Lung microvascular endothelial cell (primary cell): ENCODE data around the gene KCNQ1. TPM values are rescaled to one million over a fixed set of nuclear protein-coding genes. Genes with fewer than 3 reads are reported as not detected.

Source experiments
- DNase-seq, 2 donors: peaks; one replicate each; pipeline versions ENCODE4 v3.0.0 to v3.0.0-alpha.2; 2010; ENCODE audit warnings: low read depth in 2 of 2
- total RNA-seq: library from RNA; depleted of rRNA; stranded (reverse); fragments of >200 nt; gene quantifications from 2 replicates; pipeline ENCODE4 v1.2.1, GENCODE V29; 2014

The KCNQ1 gene
- total RNA-seq, 1 donor from 2014 or later, result not detected

DNA sequence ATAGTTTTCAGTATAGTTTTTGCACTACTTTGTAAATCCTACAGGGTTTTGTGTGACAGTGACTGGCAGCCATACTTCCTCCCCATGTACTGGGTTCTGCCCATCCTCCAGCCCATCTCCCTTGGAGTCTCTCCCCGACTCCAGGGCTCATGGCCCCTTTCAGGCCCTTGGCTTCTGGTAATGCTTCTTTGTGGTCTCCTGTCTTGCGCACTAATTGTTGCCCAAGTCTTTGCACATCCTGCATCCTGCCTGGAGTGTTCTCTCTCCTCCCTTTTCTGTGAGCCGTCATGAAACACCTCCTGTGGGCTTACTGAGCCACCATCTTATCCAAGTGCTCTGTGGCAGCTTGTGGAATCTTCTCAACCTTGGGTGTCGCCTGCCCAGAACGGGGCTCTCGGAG is 266.4 kb downstream of the KCNQ1 start:
- no peak for DNase-seq

GRCh38 chr11:2713094-2713493 is 268.3 kb downstream of the KCNQ1 start:
- peak in 1 of 2 donors; percentile 27 for DNase-seq

DNA sequence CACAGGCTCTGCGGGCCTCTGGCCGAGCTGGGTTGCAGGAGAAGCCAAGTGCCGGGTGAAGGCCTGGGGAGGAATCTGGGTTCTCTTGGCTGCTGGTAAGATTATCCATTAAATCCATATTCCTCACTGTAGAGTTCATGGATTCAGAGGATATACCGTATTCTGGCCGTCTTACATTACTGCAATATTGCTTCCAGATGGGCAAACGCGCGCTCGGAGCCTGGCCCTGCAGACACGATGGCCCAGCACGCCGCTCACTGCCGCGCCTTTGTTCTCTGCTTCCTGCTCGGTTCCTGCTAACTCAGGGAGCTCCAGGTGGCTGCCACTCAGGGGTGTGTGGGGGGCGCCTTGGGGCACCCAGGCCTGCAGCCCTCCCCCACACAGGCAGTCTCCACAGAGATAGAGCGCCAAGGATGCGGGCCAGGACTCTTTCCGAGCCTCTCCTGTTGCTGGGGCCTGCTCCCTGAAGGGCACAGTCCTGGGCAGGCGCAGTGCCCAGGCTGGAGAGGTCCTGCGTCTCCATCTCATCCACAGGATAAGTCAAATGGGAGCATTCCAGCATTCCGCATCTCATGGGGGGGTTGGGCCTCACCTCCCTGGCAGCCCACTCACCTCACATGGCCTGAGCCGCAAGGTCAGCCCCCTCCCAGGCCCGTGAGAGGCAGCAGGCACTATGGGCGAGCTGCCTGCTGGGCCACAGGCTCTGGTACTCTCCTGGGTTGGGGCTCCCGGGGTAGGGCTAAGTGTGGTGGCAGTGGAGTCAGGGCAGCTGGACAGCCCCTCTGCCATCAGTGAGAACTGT is 269.1 kb downstream of the KCNQ1 start:
- DNase-seq, result no peak

DNA sequence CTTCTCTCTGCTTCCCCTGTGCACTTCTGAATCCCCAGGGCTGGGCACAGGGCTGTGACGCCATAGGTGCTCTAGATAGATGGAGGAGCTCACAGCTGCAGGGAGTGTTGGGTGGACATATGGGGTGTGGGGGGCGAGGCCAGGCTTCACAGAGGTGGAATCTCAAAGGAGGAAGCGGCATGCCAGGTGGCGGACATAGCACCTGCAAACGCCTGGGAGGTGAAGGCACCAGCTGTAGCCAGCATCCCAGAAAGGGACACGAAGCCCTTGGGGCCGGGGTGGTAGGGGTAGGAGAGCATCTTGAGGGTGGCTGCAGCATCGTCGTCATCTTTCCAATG is 269.6 kb downstream of the KCNQ1 start:
- no peak for DNase-seq

DNA sequence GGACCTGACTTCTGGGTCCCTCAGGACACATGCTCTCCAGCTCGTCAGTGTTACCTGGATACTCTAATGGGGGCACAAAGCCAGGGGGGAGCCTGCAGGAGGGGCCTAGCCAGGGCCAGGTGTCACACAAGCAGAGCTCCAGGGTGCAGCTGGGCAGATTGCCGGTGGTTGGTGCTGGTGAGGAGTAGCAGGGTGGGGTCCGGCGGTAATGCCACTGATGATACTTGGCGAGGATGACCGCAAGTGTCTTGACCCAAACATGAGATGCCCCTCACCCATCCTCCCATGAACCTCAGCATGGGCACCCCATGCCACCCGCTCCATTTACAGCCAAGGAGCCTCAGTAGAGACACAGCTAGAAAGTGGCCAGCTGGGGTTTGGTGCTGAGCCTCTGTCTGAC is 270.1 kb downstream of the KCNQ1 start:
- DNase-seq, result no peak

DNA sequence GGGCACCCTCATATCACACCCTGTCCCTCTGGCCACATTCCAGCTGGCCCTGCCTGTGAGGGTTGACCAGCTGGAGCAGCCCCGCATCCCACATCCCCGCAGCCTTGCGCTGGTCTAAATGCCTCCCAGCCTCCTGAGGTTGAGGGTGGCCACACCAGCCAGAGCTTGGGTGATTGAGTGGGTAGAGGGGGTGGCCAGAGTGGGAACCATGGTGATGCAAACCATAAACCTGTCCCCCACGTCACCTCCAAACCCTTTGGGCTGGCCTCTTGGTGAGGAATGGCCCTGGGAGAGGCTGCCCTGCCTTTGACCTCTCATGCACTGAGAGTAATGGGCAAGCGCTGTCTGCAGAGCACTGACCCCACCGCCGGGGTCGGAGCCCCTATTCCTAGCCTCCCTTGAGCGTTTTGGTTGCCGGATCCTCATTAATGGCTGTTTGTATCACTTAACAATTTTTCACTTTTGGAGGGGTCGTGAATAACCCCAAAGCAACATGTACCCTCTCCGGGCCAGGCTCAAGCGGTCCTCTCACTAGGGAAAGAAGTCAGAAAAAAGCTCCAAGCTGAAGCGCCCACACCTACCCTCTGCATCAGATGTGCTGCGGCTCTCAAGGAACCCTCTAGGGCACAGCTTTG is 271.0 kb downstream of the KCNQ1 start:
- DNase-seq, result no peak

- DNase-seq, result no peak
These were observed 271.7 kb downstream of the KCNQ1 start for GRCh38 chr11:2716376-2717095.

GRCh38 chr11:2717561-2718325 is 272.9 kb downstream of the KCNQ1 start:
- no peak for DNase-seq

- no peak for DNase-seq
These were observed 274.1 kb downstream of the KCNQ1 start for GRCh38 chr11:2718817-2719438.

DNA sequence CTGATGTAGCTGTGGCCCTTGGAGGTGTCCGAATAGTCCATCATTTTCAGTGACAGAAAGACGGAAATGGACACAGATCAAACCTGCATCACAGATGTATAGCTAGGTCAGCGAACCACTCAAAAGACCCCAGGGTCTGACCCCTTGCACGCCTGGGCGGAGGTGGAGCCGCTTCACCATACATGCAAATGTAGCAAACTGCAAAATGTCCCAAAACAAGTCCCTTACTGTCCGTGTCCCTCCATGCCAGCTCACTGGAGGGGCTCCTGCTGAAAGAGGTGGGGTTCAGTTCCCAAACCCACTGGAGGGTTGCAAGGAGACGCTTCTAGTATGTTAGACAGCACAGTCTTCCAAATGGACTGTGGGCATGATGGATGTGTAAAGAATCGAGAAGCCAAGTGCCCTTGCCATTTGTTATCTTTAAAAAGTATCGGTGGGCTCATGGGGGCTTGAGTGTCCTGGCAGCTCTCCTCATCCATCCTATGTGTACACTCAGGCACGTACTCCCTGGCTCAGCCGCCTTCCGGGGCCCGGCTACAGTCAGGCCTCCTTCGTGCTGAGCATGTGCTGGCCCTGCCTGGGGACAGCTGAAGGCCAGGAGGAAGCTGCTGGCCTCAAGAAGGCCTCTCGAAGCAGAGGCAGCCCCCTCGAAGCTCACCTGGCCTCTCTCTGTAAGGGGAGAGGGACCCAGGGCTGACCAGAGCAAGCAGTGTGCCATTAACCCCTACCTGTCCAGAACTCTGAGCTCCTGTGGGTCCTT is 275.2 kb downstream of the KCNQ1 start:
- no peak for DNase-seq

DNA sequence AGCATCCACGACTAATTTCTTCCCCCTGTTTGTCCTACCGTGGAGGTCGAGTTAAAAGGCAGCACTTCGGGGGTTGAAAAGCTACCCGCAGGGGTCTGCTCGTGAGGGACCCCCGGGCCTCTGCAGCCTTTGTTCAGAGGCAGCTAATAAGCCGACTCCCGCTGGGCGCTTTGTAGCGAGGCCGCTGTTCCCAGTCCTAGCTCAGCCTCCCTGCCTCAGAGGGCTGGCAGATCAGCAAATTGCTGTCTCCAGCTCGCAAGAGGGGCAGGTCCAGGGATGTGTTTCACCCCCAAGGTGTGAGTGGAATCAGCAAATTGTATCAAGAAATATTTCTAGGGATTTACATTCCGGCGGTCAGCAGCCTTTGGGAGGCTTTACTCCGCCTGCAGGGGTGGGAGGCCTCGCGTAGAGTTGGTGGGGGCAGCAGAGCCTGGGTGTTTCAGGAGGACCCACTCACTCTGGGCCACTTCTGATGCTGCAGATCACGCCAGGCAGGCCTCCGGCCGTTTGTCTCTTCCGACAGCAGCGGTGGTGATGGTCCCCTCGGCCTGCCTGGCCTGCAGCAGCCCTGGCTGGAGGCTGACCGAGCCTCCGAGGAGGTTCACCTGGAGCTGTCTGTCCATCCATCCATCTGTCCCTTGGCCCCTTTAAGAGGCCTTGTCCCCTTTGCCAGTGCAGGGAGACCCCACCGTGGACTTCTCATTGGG is 276.6 kb downstream of the KCNQ1 start:
- no peak for DNase-seq

- no peak for DNase-seq
These were observed 278.1 kb downstream of the KCNQ1 start for GRCh38 chr11:2722955-2723354.

DNA sequence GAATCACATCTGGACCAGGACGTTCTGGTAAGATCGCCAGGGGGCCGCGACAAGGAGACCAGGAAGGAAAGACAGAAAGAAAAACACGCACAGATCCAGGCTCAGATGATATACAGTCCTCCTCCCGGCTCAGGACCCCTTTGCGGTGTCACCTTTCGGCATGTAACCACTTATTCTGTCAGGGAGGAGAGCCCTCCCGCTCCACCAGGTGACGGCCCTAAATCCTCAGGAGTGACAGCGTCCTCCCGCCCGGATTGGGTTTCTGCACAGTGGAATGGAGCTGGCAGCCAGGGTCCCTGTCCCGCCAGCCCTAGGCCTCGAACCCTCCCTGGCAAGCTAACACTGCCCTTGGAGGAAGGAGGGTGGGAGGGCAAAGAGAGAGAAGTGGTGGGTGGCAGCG is 279.3 kb downstream of the KCNQ1 start:
- DNase-seq, result no peak

DNA sequence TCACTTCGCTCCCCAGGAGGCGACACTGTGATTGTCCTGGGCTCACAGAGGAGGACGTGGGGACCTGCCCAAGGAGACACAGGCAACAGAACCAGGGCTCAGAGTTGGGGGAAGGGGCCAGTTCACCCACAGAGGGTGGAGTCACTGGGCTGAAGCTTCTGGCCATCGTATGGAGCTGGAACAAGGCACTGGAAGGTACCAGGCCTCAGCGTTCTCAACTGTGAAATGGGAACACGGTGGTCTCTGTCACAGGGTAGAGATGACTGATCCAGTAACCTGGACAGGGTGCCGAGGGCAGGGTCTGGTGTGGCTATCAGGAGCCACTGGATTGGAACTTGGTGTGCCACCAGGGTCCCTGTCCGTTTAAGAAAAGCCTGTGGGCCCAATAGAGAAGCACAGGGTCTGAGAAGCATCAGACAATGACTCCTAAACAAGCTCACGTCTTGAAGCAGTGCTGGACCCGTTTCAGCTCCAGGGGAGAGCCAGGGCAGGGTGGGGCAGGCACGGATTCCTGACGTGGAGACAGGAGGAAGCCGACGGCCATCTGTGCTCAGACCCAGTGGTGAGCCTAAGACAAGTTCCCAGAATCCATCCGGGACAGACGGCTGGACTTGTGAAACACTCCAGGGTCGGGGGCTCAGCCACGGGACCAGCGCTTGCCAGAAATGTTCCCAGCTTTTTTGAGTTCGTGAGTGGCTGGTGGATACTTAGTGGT is 280.0 kb downstream of the KCNQ1 start:
- DNase-seq, result no peak

DNA sequence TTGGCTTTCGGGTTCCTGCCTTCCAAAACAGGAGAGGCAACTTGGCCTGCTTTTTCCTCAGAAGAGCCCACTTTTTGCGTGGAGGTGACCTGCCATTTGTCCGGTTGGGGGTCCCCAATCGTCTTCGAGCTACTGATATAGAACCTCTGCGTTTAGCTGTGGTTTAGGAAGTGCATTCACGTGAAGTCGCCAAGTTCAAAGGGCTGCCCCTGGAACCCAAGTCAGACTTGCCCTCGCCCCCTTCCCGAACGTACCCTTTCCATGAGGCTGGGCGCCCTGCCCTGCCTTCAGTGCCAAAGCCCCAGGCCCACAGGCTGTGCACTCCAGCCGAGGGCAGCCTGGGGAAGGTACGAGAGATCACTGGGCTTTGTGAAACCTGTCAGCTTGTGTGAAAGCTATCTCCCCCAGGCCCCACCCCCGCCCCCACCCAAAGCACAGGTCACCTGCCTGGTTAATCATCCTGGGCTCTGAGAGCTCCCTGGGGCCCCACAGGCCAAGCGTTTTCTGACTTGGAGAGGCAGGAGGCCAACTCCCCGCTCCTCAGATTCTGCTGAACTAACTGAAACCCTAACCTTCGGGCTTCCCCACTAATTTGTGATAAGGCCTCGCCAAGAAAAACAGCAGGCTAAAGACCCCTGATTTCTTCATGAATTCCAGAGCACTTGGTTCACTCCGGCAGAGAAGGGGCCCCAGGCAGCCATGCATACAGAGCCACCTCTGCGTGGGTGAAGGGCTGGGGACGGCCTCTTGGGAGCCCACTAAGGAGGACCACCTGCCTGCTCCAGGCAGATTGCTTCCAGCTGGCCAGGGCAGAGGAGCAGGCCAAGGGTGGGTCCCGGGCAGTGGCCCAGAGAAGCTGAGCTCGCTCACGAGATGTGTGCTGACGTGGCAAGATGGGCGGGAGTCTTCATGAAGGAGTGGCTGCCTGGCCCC is 280.8 kb downstream of the KCNQ1 start:
- no peak for DNase-seq

- DNase-seq, result no peak
These were observed 282.2 kb downstream of the KCNQ1 start for GRCh38 chr11:2726964-2727363.

- DNase-seq, result no peak
These were observed 283.4 kb downstream of the KCNQ1 start for GRCh38 chr11:2728128-2728662.
